A549 (cell line): ENCODE data around the gene MBNL3. TPM values are rescaled to one million over a fixed set of nuclear protein-coding genes. Genes with fewer than 3 reads are reported as not detected.

Source experiments
- ATAC-seq, 2 experiments: fragments of 200-7000 bp in 1 of 2; fragments of >200 bp in 1 of 2; cut with Nextera tagmentation in 1 of 2; cut with Tn5 transposase in 1 of 2; 3 replicates each; pipeline versions ENCODE4 v1.8.0 to v1.9.1; 2018 to 2020; ENCODE audit warnings: mild to moderate bottlenecking in 1 of 2, moderate library complexity in 1 of 2
- CTCF ChIA-PET: fragments of 300-600 bp; sonication (Branson Sonifier 250); formaldehyde crosslinking; extraction: SDS; loops from one replicate; lab custom pipeline; 2021; ENCODE audit warnings: antibody characterized with exemption, inconsistent platforms; lab: Yijun Ruan, JAX
- POLR2A ChIA-PET: fragments of 350-600 bp; formaldehyde crosslinking; extraction: SDS; loops from one replicate; lab custom pipeline; 2021; ENCODE audit warnings: antibody characterized with exemption, inconsistent platforms; lab: Yijun Ruan, JAX
- DNase-seq, 2 experiments: peaks; one replicate each; pipeline versions ENCODE4 v3.0.0 to v3.0.0-alpha.2; 2011 to 2016; ENCODE audit warnings: low read depth in 1 of 2, low spot score in 1 of 2
- FAIRE-seq: peaks from 2 replicates; lab custom pipeline; 2011; peaks lifted over from hg19 to GRCh38; lab: Jason Lieb, UNC
- H3K27ac ChIP-seq, 2 experiments: fragments of >200 bp; sonication (Bioruptor Twin); formaldehyde crosslinking; 3 replicates each; pipeline ENCODE4 v1.5.1; 2016 to 2017
- H3K4me1 ChIP-seq: fragments of >200 bp; sonication (Bioruptor Twin); formaldehyde crosslinking; 3 replicates; pipeline ENCODE4 v1.6.1; 2016
- H3K4me2 ChIP-seq: fragments of >200 bp; sonication (Bioruptor Twin); formaldehyde crosslinking; 3 replicates; pipeline ENCODE4 v1.6.1; 2016
- H3K4me3 ChIP-seq: fragments of >200 bp; sonication (Bioruptor Twin); formaldehyde crosslinking; 3 replicates; pipeline ENCODE4 v1.5.1; 2016
- H3K9me3 ChIP-seq: fragments of >200 bp; sonication (Bioruptor Twin); formaldehyde crosslinking; 3 replicates; pipeline ENCODE4 v1.6.1; 2016
- BHLHE40 ChIP-seq: IDR thresholded peaks from 2 replicates; pipeline ENCODE4 v1.6.1; 2012; ENCODE audit warnings: low read depth, low read length, inconsistent platforms
- CBX2 ChIP-seq: fragments of 200-600 bp; sonication (generic); IDR thresholded peaks from 2 replicates; pipeline ENCODE4 v1.6.1; 2016; ENCODE audit warnings: low read depth, mild to moderate bottlenecking, borderline replicate concordance
- CBX8 ChIP-seq: fragments of 200-600 bp; sonication (generic); IDR thresholded peaks from 2 replicates; pipeline ENCODE4 v1.6.1; 2016
- CEBPB ChIP-seq, 2 experiments: fragments of >200 bp in 1 of 2; sonication (Bioruptor Twin) in 1 of 2; formaldehyde crosslinking in 1 of 2; IDR thresholded peaks; 2 replicates each; pipeline ENCODE4 v1.6.1; 2012 to 2016
- CHD4 ChIP-seq: fragments of 200-600 bp; sonication (generic); IDR thresholded peaks from 2 replicates; pipeline ENCODE4 v1.6.1; 2016; ENCODE audit warnings: antibody characterized with exemption, mild to moderate bottlenecking, borderline replicate concordance
- EHF ChIP-seq: fragments of 250-450 bp; sonication (Bioruptor Pico); IDR thresholded peaks from 2 replicates; pipeline ENCODE4 v1.5.0; 2020; ENCODE audit warnings: mild to moderate bottlenecking
- ESRRA ChIP-seq: fragments of 150-350 bp; IDR thresholded peaks from 2 replicates; pipeline ENCODE4 v1.6.1; 2014; ENCODE audit warnings: mild to moderate bottlenecking, low read length, borderline replicate concordance
- FOSB ChIP-seq: fragments of 250-450 bp; sonication (Bioruptor Pico); IDR thresholded peaks from 2 replicates; pipeline ENCODE4 v1.5.0; 2020; ENCODE audit warnings: mild to moderate bottlenecking, moderate library complexity
- HOXA7 ChIP-seq: fragments of 250-450 bp; sonication (Bioruptor Pico); IDR thresholded peaks from 2 replicates; pipeline ENCODE4 v1.5.0; 2020; ENCODE audit warnings: mild to moderate bottlenecking, moderate library complexity
- KDM1A ChIP-seq: fragments of 200-600 bp; sonication (generic); IDR thresholded peaks from 2 replicates; pipeline ENCODE4 v1.6.1; 2016; ENCODE audit warnings: low read depth, mild to moderate bottlenecking
- MAFK ChIP-seq: fragments of 450-650 bp; IDR thresholded peaks from 2 replicates; pipeline ENCODE4 v1.6.1; 2014; ENCODE audit not compliant: partially characterized antibody
- MAZ ChIP-seq: fragments of 150-350 bp; IDR thresholded peaks from 2 replicates; pipeline ENCODE4 v1.6.1; 2014; ENCODE audit warnings: antibody characterized with exemption, low read depth, low read length, borderline replicate concordance
- MYC ChIP-seq: IDR thresholded peaks from 2 replicates; pipeline ENCODE4 v1.6.1; 2012; ENCODE audit warnings: mild to moderate bottlenecking, inconsistent platforms, low read length, improper control_type of control experiment, borderline replicate concordance
- PHF8 ChIP-seq: fragments of 200-600 bp; sonication (generic); IDR thresholded peaks from 2 replicates; pipeline ENCODE4 v1.6.1; 2016; ENCODE audit warnings: low read depth, mild to moderate bottlenecking, antibody characterized with exemption, moderate library complexity, borderline replicate concordance
- POLR2A ChIP-seq: IDR thresholded peaks from 2 replicates; pipeline ENCODE4 v1.6.1; 2012; ENCODE audit warnings: mild to moderate bottlenecking, low read length
- RAD21 ChIP-seq, 2 experiments: fragments of >200 bp in 1 of 2; sonication (Bioruptor Twin) in 1 of 2; formaldehyde crosslinking in 1 of 2; IDR thresholded peaks in 1 of 2; conservative IDR thresholded peaks in 1 of 2; 2 replicates in 1 of 2; 3 replicates in 1 of 2; pipeline ENCODE4 v1.6.1; 2012 to 2018; ENCODE audit warnings: inconsistent platforms in 1 of 2
- RNF2 ChIP-seq: fragments of 200-600 bp; sonication (generic); IDR thresholded peaks from 2 replicates; pipeline ENCODE4 v1.6.1; 2016; ENCODE audit warnings: low read depth, mild to moderate bottlenecking, antibody characterized with exemption, moderate library complexity, borderline replicate concordance
- SMC3 ChIP-seq: fragments of >200 bp; sonication (Bioruptor Twin); formaldehyde crosslinking; IDR thresholded peaks from 3 replicates; pipeline ENCODE4 v1.6.1; 2018; ENCODE audit warnings: inconsistent platforms
- ZFP36 ChIP-seq: fragments of 450-650 bp; IDR thresholded peaks from 2 replicates; pipeline ENCODE4 v1.6.1; 2014; ENCODE audit warnings: borderline replicate concordance; ENCODE audit not compliant: partially characterized antibody
- ZNF302 ChIP-seq: fragments of 250-450 bp; sonication (Bioruptor Pico); IDR thresholded peaks from 2 replicates; pipeline ENCODE4 v1.9.0; 2021; ENCODE audit warnings: inconsistent platforms, mild to moderate bottlenecking, moderate library complexity
- WGBS: methylation state at CpG from one replicate; pipeline ENCODE4 v1.1.6; 2017; ENCODE audit errors: missing lambda C conversion rate; 5-methylcytosine and 5-hydroxymethylcytosine counted together
- polyA plus RNA-seq, 4 experiments: library from polyadenylated mRNA; depleted of rRNA in 3 of 4; stranded (reverse); fragments of >200 nt; fragmentation: RNase III in 1 of 4; extraction: RNeasy Plus Mini Kit Qiagen cat#74134 plus additional on column Dnase treatment in 1 of 4; gene quantifications; 2 replicates in 3 of 4; 3 replicates in 1 of 4; pipeline ENCODE4 v1.2.3, GENCODE V29; 2011 to 2017
- TF ChIP-seq, protein P1 (sequence below): fragments of >200 bp; sonication (Bioruptor Twin); formaldehyde crosslinking; IDR thresholded peaks from 3 replicates; pipeline ENCODE4 v1.6.1; 2016
- TF ChIP-seq, protein P2 (sequence below): fragments of >200 bp; sonication (Bioruptor Twin); formaldehyde crosslinking; IDR thresholded peaks from 3 replicates; pipeline ENCODE4 v1.5.1; 2016
- TF ChIP-seq, protein P3 (sequence below): IDR thresholded peaks from 2 replicates; pipeline ENCODE4 v1.6.1; 2012
- TF ChIP-seq, protein P4 (sequence below): fragments of 250-450 bp; sonication (Bioruptor Pico); IDR thresholded peaks from 2 replicates; pipeline ENCODE4 v1.5.0; 2021; ENCODE audit warnings: mild to moderate bottlenecking, moderate library complexity, borderline replicate concordance

The MBNL3 gene
- polyA plus RNA-seq, 2 of the 4 experiments (the other 2 are of a cell fraction): not detected

DNA sequence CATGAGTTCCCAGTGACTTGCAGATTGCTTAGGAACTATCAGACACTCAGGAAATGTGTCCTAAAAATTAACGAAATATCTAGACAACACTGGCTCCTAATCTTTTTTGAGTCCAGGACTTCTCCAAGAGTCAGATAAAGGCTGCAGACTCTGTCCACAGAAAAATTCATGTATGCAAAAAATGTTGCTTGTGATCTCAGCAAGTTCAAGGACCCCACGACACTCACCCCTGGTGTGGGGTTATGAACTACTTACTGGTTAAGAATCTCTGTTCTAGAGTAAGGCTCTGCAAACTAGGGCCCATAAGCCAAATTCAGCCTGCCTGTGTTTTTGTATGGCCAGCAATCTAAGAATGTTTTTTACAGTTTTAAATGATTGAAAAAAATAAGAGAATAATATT is 93.2 kb downstream of the MBNL3 start:
- peak; percentile 32 for FAIRE-seq
- ChIA-PET POLR2A (no interaction called here), CTCF (no interaction called here)
- Histone ChIP-seq H3K4me3 (no peak overlapping the region), H3K4me1 (no peaks in the 10 kb centered on the region), H3K4me2 (no peak overlapping the region), H3K27ac (no peak overlapping the region)
- no peak for DNase-seq
- WGBS: 20% methylated on average over 2 of the region's 2 CpGs
- TF ChIP-seq FOSB (CRISPR knock-in tag): no peak
- TF ChIP-seq CHD4: no peak
- TF ChIP-seq ZNF302 (CRISPR knock-in tag): no peak
- no peak for TF ChIP-seq KDM1A
- TF ChIP-seq ESRRA: no peak
- TF ChIP-seq PHF8: no peak
- no peak for TF ChIP-seq SMC3
- no peak for TF ChIP-seq MAFK
- TF ChIP-seq POLR2A: no peak
- no peak for TF ChIP-seq RNF2
- TF ChIP-seq BHLHE40: no peak
- TF ChIP-seq EHF (CRISPR knock-in tag): no peak
- TF ChIP-seq, protein P1, sequence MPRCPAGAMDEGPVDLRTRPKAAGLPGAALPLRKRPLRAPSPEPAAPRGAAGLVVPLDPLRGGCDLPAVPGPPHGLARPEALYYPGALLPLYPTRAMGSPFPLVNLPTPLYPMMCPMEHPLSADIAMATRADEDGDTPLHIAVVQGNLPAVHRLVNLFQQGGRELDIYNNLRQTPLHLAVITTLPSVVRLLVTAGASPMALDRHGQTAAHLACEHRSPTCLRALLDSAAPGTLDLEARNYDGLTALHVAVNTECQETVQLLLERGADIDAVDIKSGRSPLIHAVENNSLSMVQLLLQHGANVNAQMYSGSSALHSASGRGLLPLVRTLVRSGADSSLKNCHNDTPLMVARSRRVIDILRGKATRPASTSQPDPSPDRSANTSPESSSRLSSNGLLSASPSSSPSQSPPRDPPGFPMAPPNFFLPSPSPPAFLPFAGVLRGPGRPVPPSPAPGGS: no peak
- TF ChIP-seq, all 56 proteins: peak for 0
- ATAC-seq: no peak
- no peaks in the 10 kb centered on the region for H3K9me3 ChIP-seq

DNA sequence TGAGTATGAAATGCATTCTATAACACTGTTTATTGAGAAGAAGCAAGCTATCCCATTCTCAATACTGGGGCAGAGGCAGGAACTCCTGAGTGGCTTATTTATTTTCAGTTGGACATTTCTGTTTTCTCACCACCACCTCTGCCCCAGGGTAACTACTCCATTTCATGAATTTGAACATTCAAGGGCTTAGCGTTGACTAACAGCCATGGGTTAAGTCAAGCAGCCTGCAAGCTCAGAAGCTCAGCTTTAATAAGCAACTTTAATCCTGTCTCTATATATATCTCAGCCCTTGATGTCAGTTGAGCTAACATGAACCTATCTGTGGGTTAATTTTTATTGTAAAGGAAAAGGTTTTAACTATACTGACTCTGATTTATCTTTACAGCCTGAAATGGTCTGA is 93.8 kb downstream of the MBNL3 start:
- Histone ChIP-seq H3K4me1 (no peaks in the 10 kb centered on the region), H3K9me3 (no peaks in the 10 kb centered on the region), H3K27ac (no peak overlapping the region), H3K4me2 (no peak overlapping the region), H3K4me3 (no peak overlapping the region)
- POLR2A ChIA-PET: no interaction called here
- WGBS: 0% methylated on average over 1 of the region's 1 CpG
- CTCF ChIA-PET: interaction anchor here (0.6 kb wide), 1 partner anchor 238 kb away, joined by 3 read pairs; no protein-coding TSS in a partner anchor
- TF ChIP-seq SMC3: no peak
- TF ChIP-seq CEBPB (IDR thresholded peaks at IDR 0.05): no peak
- TF ChIP-seq ESRRA: no peak
- TF ChIP-seq CBX2: no peak
- TF ChIP-seq, protein P2, sequence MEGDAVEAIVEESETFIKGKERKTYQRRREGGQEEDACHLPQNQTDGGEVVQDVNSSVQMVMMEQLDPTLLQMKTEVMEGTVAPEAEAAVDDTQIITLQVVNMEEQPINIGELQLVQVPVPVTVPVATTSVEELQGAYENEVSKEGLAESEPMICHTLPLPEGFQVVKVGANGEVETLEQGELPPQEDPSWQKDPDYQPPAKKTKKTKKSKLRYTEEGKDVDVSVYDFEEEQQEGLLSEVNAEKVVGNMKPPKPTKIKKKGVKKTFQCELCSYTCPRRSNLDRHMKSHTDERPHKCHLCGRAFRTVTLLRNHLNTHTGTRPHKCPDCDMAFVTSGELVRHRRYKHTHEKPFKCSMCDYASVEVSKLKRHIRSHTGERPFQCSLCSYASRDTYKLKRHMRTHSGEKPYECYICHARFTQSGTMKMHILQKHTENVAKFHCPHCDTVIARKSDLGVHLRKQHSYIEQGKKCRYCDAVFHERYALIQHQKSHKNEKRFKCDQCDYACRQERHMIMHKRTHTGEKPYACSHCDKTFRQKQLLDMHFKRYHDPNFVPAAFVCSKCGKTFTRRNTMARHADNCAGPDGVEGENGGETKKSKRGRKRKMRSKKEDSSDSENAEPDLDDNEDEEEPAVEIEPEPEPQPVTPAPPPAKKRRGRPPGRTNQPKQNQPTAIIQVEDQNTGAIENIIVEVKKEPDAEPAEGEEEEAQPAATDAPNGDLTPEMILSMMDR: no peak
- TF ChIP-seq, protein P3, sequence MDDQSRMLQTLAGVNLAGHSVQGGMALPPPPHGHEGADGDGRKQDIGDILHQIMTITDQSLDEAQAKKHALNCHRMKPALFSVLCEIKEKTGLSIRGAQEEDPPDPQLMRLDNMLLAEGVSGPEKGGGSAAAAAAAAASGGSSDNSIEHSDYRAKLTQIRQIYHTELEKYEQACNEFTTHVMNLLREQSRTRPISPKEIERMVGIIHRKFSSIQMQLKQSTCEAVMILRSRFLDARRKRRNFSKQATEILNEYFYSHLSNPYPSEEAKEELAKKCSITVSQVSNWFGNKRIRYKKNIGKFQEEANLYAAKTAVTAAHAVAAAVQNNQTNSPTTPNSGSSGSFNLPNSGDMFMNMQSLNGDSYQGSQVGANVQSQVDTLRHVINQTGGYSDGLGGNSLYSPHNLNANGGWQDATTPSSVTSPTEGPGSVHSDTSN: no peak
- TF ChIP-seq ZFP36: no peak
- DNase-seq (no peak), ATAC-seq (no peak), FAIRE-seq (peak; percentile 63)

DNA sequence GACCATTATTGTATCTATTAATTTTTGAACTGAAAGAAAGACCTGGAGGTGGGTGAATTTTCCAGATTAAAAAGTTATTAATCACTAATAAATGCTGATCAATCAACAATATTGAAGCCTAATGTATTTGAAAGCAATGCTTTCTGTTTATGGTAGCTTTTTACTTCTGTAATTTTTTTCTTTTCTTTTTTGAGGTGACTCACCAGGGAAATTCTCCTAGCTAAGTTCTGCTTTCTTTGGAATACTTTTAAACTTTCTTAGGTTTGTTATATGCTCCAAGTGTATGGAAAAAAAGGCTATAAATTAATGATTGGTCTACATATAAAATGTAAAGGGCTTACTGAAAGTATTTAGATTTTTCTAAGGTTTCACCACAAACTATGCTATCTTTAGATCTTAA is 94.2 kb downstream of the MBNL3 start:
- no peak overlapping the region for H3K27ac ChIP-seq
- TF ChIP-seq, protein P4, sequence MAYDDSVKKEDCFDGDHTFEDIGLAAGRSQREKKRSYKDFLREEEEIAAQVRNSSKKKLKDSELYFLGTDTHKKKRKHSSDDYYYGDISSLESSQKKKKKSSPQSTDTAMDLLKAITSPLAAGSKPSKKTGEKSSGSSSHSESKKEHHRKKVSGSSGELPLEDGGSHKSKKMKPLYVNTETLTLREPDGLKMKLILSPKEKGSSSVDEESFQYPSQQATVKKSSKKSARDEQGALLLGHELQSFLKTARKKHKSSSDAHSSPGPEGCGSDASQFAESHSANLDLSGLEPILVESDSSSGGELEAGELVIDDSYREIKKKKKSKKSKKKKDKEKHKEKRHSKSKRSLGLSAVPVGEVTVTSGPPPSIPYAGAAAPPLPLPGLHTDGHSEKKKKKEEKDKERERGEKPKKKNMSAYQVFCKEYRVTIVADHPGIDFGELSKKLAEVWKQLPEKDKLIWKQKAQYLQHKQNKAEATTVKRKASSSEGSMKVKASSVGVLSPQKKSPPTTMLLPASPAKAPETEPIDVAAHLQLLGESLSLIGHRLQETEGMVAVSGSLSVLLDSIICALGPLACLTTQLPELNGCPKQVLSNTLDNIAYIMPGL (CRISPR knock-in tag): no peak
- no peak for TF ChIP-seq RAD21 (conservative IDR thresholded peaks at IDR 0.05 in 1 of 2, IDR thresholded peaks at IDR 0.05 in 1 of 2)
- no peak for TF ChIP-seq ZFP36
- no peak for TF ChIP-seq MYC
- TF ChIP-seq CBX8: no peak
- no peak for TF ChIP-seq MAFK
- TF ChIP-seq MAZ: no peak
- no peak for TF ChIP-seq HOXA7
- no peak overlapping the region for H3K4me2 ChIP-seq
- no peak for DNase-seq
- ATAC-seq: no peak
- H3K4me1 ChIP-seq: no peaks in the 10 kb centered on the region
- FAIRE-seq: no peak
- no peaks in the 10 kb centered on the region for H3K9me3 ChIP-seq
- CTCF ChIA-PET: interaction anchor here (0.6 kb wide), 1 partner anchor 238 kb away, joined by 3 read pairs; no protein-coding TSS in a partner anchor
- H3K4me3 ChIP-seq: no peak overlapping the region
- POLR2A ChIA-PET: no interaction called here
